Measurements from ENCODE around the gene RREB1.

RREB1 gene

GRCh38 chr6:7230956-7231713 lies 123.4 kb downstream of the RREB1 start:
- DNase-seq, result no peak

- no peak for DNase-seq
Observed at GRCh38 chr6:7232351-7232750, 124.6 kb downstream of the RREB1 start.

- no peak for DNase-seq
Observed at GRCh38 chr6:7234547-7234946, 126.8 kb downstream of the RREB1 start.

- DNase-seq, result no peak
Observed at GRCh38 chr6:7235712-7236305, 128.0 kb downstream of the RREB1 start.

GRCh38 chr6:7236306-7237209 lies 128.8 kb downstream of the RREB1 start:
- no peak for DNase-seq

- no peak for DNase-seq
Observed at GRCh38 chr6:7237653-7238188, 130.0 kb downstream of the RREB1 start.

GRCh38 chr6:7238526-7238899 lies 130.8 kb downstream of the RREB1 start:
- DNase-seq, result no peak

- no peak for DNase-seq
Observed at GRCh38 chr6:7238900-7239589, 131.3 kb downstream of the RREB1 start.

- no peak for DNase-seq
Observed at GRCh38 chr6:7239590-7239948, 131.8 kb downstream of the RREB1 start.

GRCh38 chr6:7240351-7240750 lies 132.6 kb downstream of the RREB1 start:
- DNase-seq, result no peak

- DNase-seq, result no peak
Observed at GRCh38 chr6:7241160-7241559, 133.4 kb downstream of the RREB1 start.

GRCh38 chr6:7241709-7242645 lies 134.2 kb downstream of the RREB1 start:
- no peak for DNase-seq

- DNase-seq, result no peak
Observed at GRCh38 chr6:7242835-7243178, 135.0 kb downstream of the RREB1 start.

GRCh38 chr6:7243179-7243981 lies 135.6 kb downstream of the RREB1 start:
- no peak for DNase-seq

- DNase-seq, result no peak
Observed at GRCh38 chr6:7245668-7246393, 138.1 kb downstream of the RREB1 start.

- DNase-seq, result no peak
Observed at GRCh38 chr6:7246401-7247178, 138.8 kb downstream of the RREB1 start.

- no peak for DNase-seq
Observed at GRCh38 chr6:7247179-7247456, 139.4 kb downstream of the RREB1 start.

GRCh38 chr6:7247828-7248227 lies 140.1 kb downstream of the RREB1 start:
- no peak for DNase-seq

- no peak for DNase-seq
Observed at GRCh38 chr6:7249391-7249790, 141.6 kb downstream of the RREB1 start.

Measured in cerebellar nuclear complex (tissue), 1 donor.